Spleen (tissue), 11 donors: Measurements from ENCODE around the gene HMGCL. TPM values are rescaled to one million over a fixed set of nuclear protein-coding genes. Genes with fewer than 3 reads are reported as not detected.

Experiments used
- DNase-seq: peaks from one replicate; pipeline ENCODE4 v3.0.0-alpha.2; 2020
- H3K27ac ChIP-seq, 8 donors: fragments of 200-600 bp; sonication (generic) in 7 of 8; 1 replicate in 4 of 8; 2 replicates in 4 of 8; pipeline versions ENCODE4 v1.5.0 to v1.8.0; 2016 to 2021; ENCODE audit warnings: inconsistent platforms in 4 of 8, mild to moderate bottlenecking in 4 of 8, moderate library complexity in 1 of 8
- H3K27me3 ChIP-seq, 7 donors: fragments of 200-600 bp; sonication (generic) in 6 of 7; replicated peaks in 1 of 7; 1 replicate in 4 of 7; 2 replicates in 3 of 7; pipeline versions ENCODE4 v1.5.0 to v1.8.0; 2016 to 2021; ENCODE audit warnings: inconsistent platforms in 3 of 7, mild to moderate bottlenecking in 1 of 7
- H3K36me3 ChIP-seq, 6 donors: fragments of 200-600 bp; sonication (generic) in 5 of 6; 1 replicate in 4 of 6; 2 replicates in 2 of 6; pipeline versions ENCODE4 v1.5.0 to v1.8.0; 2016 to 2021; ENCODE audit warnings: inconsistent platforms in 2 of 6
- H3K4me1 ChIP-seq, 6 donors: fragments of 200-600 bp; sonication (generic) in 5 of 6; 1 replicate in 3 of 6; 2 replicates in 3 of 6; pipeline versions ENCODE4 v1.5.0 to v1.8.0; 2016 to 2021; ENCODE audit warnings: inconsistent platforms in 3 of 6
- H3K4me3 ChIP-seq, 8 donors: fragments of 200-600 bp; sonication (generic) in 7 of 8; 1 replicate in 4 of 8; 2 replicates in 4 of 8; pipeline versions ENCODE4 v1.5.0 to v1.8.0; 2016 to 2021; ENCODE audit warnings: inconsistent platforms in 4 of 8, mild to moderate bottlenecking in 4 of 8, moderate library complexity in 2 of 8
- H3K9me3 ChIP-seq, 8 donors: fragments of 200-600 bp; sonication (generic) in 7 of 8; 1 replicate in 4 of 8; 2 replicates in 4 of 8; pipeline versions ENCODE4 v1.5.0 to v1.8.0; 2016 to 2021; ENCODE audit warnings: inconsistent platforms in 4 of 8
- POLR2A ChIP-seq, 3 donors: fragments of 450-650 bp; IDR thresholded peaks; one replicate each; pipeline ENCODE4 v1.5.1; 2017; ENCODE audit warnings: antibody characterized with exemption in 3 of 3, mild to moderate bottlenecking in 1 of 3
- POLR2AphosphoS5 ChIP-seq, 3 donors: sonication (generic); formaldehyde crosslinking; IDR thresholded peaks; one replicate each; pipeline ENCODE4 v1.5.1; 2017; ENCODE audit warnings: antibody characterized with exemption in 3 of 3
- WGBS, 5 donors: extraction: QIAGEN DNeasy Blood & Tissue Kit in 3 of 5; methylation state at CpG; one replicate each; pipeline versions ENCODE4 v1.1.5 to v1.1.7; 2013 to 2018; 5-methylcytosine and 5-hydroxymethylcytosine counted together
- intact Hi-C: fragments of 100-400 bp; cut with DNase I; formaldehyde crosslinking; loops from one replicate; pipeline ENCODE4 v1.15.0; 2023; ENCODE audit warnings: low total_unique reads
- polyA plus RNA-seq, 3 donors: library from polyadenylated mRNA; stranded (reverse); fragments of 200-250 nt; gene quantifications; one replicate each; pipeline ENCODE4 v1.2.1, GENCODE V29; 2013
- total RNA-seq, 7 donors: library from RNA; depleted of rRNA in 3 of 7; stranded (reverse); fragments of >200 nt in 3 of 7; fragmentation: NEBNext Ultra II Directional in 4 of 7; extraction: Animal tissue kit (Norgen Biotek cat#: 25700) in 4 of 7; gene quantifications; one replicate each; pipeline versions ENCODE4 v1.1.0 to v1.2.1, GENCODE V29; 2016 to 2021
- TF ChIP-seq, protein P1 (sequence below), 11 experiments: fragments of 200-600 bp in 7 of 11; fragments of 450-650 bp in 4 of 11; sonication (generic) in 4 of 11; IDR thresholded peaks in 8 of 11; conservative IDR thresholded peaks in 3 of 11; 1 replicate in 7 of 11; 2 replicates in 4 of 11; pipeline versions ENCODE4 v1.4.0 to v1.8.0; 2016 to 2021; ENCODE audit warnings: antibody characterized with exemption in 11 of 11, inconsistent platforms in 4 of 11, mild to moderate bottlenecking in 1 of 11
- donor health status: healthy with polysubstance abuse.
- donor health status: DM: no; HTN: no; CAD: no; lungs with moderate emphysema.
- donor health status: DM: no; HTN: no; CAD: no.
- donor health status: Bipolar disorder and iron deficiency.
- donor health status: healthy.
- donor health status: DM: no; HTN: no; CAD: no.
- donor health status: DM: yes; HTN: yes; CAD: no.

The HMGCL gene
- total and polyA plus RNA-seq, 10 donors = 26.5 to 42.3 (median 34.6) TPM

DNA sequence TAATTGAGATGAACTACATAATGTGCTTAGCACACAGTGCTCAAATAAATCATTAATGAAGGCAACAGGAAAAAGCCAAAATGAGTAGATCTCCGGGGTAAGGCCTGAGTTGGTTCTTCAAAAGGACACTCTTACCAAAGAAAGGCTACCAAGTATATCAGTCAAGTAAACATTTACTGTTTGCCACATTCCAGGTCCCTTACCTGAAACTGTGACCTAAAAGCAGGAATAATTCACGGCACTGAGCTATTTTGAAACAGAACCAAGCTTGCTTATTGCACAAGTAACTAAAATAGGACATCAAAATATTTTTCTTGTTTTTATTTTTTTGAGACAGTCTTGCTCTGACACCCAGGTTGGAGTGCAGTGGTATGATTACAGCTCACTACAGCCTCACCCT is 49.0 kb downstream of the HMGCL start:
- no peak overlapping the region for H3K4me3 ChIP-seq
- WGBS, 5 donors = 62 to 91% (median 70%) methylated on average over 2 of the region's 2 CpGs

DNA sequence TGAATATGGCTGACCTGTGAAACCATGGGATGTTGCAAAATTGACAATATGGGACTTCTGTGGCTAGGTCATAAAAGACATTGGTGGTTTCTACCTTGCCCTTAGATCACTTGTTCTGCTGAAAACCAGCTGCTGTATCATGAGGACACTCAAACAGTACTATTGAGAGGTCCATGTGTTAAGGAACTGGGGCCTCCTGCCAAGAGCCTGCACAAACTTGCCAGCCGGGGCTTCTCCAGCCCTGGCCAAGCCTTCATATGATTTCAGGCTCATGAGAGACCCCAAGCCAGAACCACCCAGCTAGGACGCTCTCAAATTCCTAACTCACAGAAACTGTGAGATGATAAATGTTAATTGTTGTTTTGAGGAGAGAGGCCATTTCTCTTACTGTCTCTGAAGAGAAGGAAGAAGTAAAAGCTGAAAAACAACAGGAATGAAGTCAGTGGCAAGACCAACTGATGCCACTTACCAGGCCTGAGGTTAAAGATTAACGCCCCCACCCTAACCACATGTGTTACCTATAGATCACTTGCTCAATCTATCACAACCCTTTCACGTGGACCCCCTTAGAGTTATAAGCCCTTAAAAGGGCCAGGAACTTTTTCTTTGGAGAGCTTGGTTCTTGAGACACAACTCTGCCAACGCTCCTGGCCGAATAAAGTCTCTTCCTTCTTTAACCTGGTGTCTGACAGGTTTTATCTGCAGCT is 50.9 kb downstream of the HMGCL start:
- H3K27me3 ChIP-seq = no peaks in the 10 kb centered on the region
- H3K4me1 ChIP-seq = peaks cover 15 to 42% (median 28%) of the 10 kb centered on the region in 6 donors
- no peak for DNase-seq
- intact Hi-C loops = no loop called here
- no peak overlapping the region for H3K4me3 ChIP-seq
- peaks cover 0 to 18% (median 3%) of the 10 kb centered on the region in 6 donors for H3K36me3 ChIP-seq
- H3K9me3 ChIP-seq = no peaks in the 10 kb centered on the region
- WGBS, 5 donors = 75 to 84% (median 83%) methylated on average over 6 of the region's 6 CpGs
- no peak for TF ChIP-seq POLR2AphosphoS5 (IDR thresholded peaks at IDR 0.05)
- TF ChIP-seq, protein P1, sequence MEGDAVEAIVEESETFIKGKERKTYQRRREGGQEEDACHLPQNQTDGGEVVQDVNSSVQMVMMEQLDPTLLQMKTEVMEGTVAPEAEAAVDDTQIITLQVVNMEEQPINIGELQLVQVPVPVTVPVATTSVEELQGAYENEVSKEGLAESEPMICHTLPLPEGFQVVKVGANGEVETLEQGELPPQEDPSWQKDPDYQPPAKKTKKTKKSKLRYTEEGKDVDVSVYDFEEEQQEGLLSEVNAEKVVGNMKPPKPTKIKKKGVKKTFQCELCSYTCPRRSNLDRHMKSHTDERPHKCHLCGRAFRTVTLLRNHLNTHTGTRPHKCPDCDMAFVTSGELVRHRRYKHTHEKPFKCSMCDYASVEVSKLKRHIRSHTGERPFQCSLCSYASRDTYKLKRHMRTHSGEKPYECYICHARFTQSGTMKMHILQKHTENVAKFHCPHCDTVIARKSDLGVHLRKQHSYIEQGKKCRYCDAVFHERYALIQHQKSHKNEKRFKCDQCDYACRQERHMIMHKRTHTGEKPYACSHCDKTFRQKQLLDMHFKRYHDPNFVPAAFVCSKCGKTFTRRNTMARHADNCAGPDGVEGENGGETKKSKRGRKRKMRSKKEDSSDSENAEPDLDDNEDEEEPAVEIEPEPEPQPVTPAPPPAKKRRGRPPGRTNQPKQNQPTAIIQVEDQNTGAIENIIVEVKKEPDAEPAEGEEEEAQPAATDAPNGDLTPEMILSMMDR (IDR thresholded peaks at IDR 0.05 in 8 of 11, conservative IDR thresholded peaks at IDR 0.05 in 3 of 11) = no peak
- TF ChIP-seq POLR2A (IDR thresholded peaks at IDR 0.05) = no peak
- H3K27ac ChIP-seq = no peak overlapping the region

More for the DNA sequence above, 49.0 kb downstream of the HMGCL start:
- no peaks in the 10 kb centered on the region for H3K9me3 ChIP-seq
- intact Hi-C loops = no loop called here
- H3K27ac ChIP-seq = no peak overlapping the region
- TF ChIP-seq POLR2A (IDR thresholded peaks at IDR 0.05) (no peak), POLR2AphosphoS5 (IDR thresholded peaks at IDR 0.05) (no peak)
- TF ChIP-seq, protein P1 (IDR thresholded peaks at IDR 0.05 in 8 of 11, conservative IDR thresholded peaks at IDR 0.05 in 3 of 11) = no peak
- H3K27me3 ChIP-seq = no peaks in the 10 kb centered on the region
- peaks cover 25 to 61% (median 42%) of the 10 kb centered on the region in 6 donors for H3K4me1 ChIP-seq
- H3K36me3 ChIP-seq = peaks cover 0 to 24% (median 2%) of the 10 kb centered on the region in 6 donors
- DNase-seq = no peak

DNA sequence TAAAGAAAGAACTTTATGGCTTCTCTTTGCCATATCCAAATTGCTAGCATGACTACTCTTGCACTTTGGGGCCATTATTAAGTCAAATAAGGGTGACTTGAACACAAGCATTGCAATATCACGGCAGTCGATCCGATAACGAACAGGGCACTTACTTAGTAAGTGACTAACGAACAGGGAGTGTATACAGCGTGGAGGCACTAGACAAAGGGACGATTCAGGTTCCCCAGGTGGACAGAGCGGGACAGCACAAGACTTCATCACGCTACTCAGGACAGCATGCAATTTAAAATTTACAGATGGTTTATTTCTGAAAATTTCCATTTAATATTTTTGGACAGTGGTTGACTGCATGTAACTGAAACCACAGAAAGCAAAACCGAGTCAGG is 52.4 kb downstream of the HMGCL start:
- no peaks in the 10 kb centered on the region for H3K27me3 ChIP-seq
- H3K4me1 ChIP-seq = peaks cover 8 to 32% (median 18%) of the 10 kb centered on the region in 6 donors
- H3K27ac ChIP-seq = no peak overlapping the region
- TF ChIP-seq POLR2AphosphoS5 (IDR thresholded peaks at IDR 0.05) = no peak
- TF ChIP-seq, protein P1 (IDR thresholded peaks at IDR 0.05 in 8 of 11, conservative IDR thresholded peaks at IDR 0.05 in 3 of 11) = no peak
- TF ChIP-seq POLR2A (IDR thresholded peaks at IDR 0.05) = no peak
- intact Hi-C loops = no loop called here
- DNase-seq = no peak
- WGBS, 5 donors = 91 to 93% (median 92%) methylated on average over 10 of the region's 10 CpGs
- peaks cover 0 to 28% (median 3%) of the 10 kb centered on the region in 6 donors for H3K36me3 ChIP-seq
- H3K4me3 ChIP-seq = no peak overlapping the region
- no peaks in the 10 kb centered on the region for H3K9me3 ChIP-seq

DNA sequence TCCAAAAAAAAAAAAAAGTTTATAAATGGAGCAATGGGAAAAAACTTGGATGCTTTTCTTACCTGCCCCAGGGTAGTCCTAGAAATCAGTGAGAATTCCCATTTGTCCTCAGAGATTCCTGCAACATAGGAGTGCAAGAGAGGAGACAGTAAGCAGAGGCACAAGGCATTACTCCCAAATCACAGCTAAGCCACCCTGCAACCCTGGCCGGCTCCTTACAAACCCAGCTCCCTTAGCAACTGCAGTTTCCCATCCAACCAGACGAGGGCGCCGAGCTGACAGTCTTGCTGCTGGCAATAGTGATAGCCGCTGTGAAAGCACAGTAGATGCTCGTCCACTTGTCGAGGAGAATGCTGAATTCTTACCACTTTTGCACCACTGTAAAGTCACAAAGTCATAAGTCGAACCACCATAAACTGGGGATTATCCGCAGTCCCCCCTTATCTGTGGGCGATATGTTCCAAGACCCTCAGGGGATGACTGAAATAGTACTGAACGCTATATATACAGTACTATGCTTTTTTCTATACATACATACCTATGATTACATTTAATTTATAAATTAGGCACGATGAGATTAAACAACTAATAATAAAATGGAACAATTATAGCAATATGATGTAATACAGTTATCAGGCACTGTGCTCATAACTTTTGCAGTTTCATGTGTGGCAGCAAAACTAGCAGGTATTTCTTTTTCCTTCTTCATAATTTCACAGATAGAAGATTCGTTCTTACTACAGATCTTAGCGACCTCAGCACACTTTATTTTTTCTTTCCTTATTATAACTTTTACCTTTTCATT is 53.0 kb downstream of the HMGCL start:
- intact Hi-C loops = no loop called here
- Histone ChIP-seq H3K27me3 (no peaks in the 10 kb centered on the region), H3K4me3 (no peak overlapping the region), H3K9me3 (no peaks in the 10 kb centered on the region), H3K4me1 (peaks cover 3 to 26% (median 13%) of the 10 kb centered on the region in 6 donors), H3K27ac (no peak overlapping the region), H3K36me3 (peaks cover 0 to 34% (median 3%) of the 10 kb centered on the region in 6 donors)
- 21 to 22% (median 21%) methylated on average over 13 to 14 of the region's 14 CpGs for WGBS, 5 donors
- peak; percentile 96 for DNase-seq
- TF ChIP-seq POLR2AphosphoS5 (IDR thresholded peaks at IDR 0.05) (peak in 2 of 3 donors; percentile 37 to 63), POLR2A (IDR thresholded peaks at IDR 0.05) (no peak)
- TF ChIP-seq, protein P1 (IDR thresholded peaks at IDR 0.05 in 8 of 11, conservative IDR thresholded peaks at IDR 0.05 in 3 of 11) = peak; percentile 73 to 96 (median 92)
